ENCODE data around the gene PSMD1. TPM values are rescaled to one million over a fixed set of nuclear protein-coding genes. Genes with fewer than 3 reads are reported as not detected.

Gene PSMD1
- polyA plus RNA-seq, 1 donor (not counting 4 experiments of a cell fraction or from before 2014, with no cell fraction given), result 262 TPM

- Histone ChIP-seq H4K20me1 (ENCODE audit: control insufficient read depth, extremely low read depth, insufficient read depth, low read length) (no peaks in the 10 kb centered on the region), H3K79me2 (ENCODE audit: control insufficient read depth, insufficient read depth, low read length) (no peaks in the 10 kb centered on the region), H3K9me3 (ENCODE audit: control insufficient read depth, low read depth, low read length) (no peaks in the 10 kb centered on the region), H3K9ac (ENCODE audit: control insufficient read depth, extremely low read depth, insufficient read depth, low read length) (no peak overlapping the region), H3K9me1 (ENCODE audit: control insufficient read depth, extremely low read depth, insufficient read depth, low read length) (no peaks in the 10 kb centered on the region), H3K36me3 (ENCODE audit: control insufficient read depth in 2 of 2, extremely low read depth in 1 of 2, insufficient read depth in 2 of 2, low read length in 2 of 2) (peaks cover 5 to 6% of the 10 kb centered on the region in 2 experiments), H3K4me3 (ENCODE audit: control insufficient read depth in 2 of 3, extremely low read depth in 1 of 3, insufficient read depth in 2 of 3, low read depth in 1 of 3, low read length in 3 of 3) (no peak overlapping the region), H3K27ac (ENCODE audit: control insufficient read depth, insufficient read depth, low read length) (no peak overlapping the region), H3K4me2 (ENCODE audit: control insufficient read depth, extremely low read depth, insufficient read depth, low read depth, low read length) (no peak overlapping the region), H3K4me1 (ENCODE audit: control insufficient read depth, extremely low read depth, insufficient read depth, low read length) (no peaks in the 10 kb centered on the region), H2AFZ (ENCODE audit: control insufficient read depth, low read length) (no peak overlapping the region), H3K27me3 (ENCODE audit: control insufficient read depth, extremely low read depth, insufficient read depth, low read length) (no peaks in the 10 kb centered on the region)
- DNase-seq (ENCODE audit: low read depth, low spot score) (no peak), FAIRE-seq (no peak)
- TF ChIP-seq CTCF (optimal IDR thresholded peaks at IDR 0.05 in 1 of 3, IDR thresholded peaks at IDR 0.05 in 1 of 3, conservative IDR thresholded peaks at IDR 0.05 in 1 of 3; ENCODE audit: extremely low read depth in 1 of 3, insufficient read depth in 2 of 3, low read length in 3 of 3) (no peak), EZH2 (IDR thresholded peaks at IDR 0.05; ENCODE audit: low read length) (no peak)
- dilution Hi-C loops (cut with MboI; ENCODE audit: extremely low pct_ligation_motif_present, low sequenced_read_pairs), result no loop called here
These were observed 151.1 kb downstream of the PSMD1 start for GRCh38 chr2:231207734-231208133.

- Histone ChIP-seq H3K27me3 (ENCODE audit: control insufficient read depth, extremely low read depth, insufficient read depth, low read length) (no peaks in the 10 kb centered on the region), H3K9ac (ENCODE audit: control insufficient read depth, extremely low read depth, insufficient read depth, low read length) (no peak overlapping the region), H3K27ac (ENCODE audit: control insufficient read depth, insufficient read depth, low read length) (no peak overlapping the region), H3K4me3 (ENCODE audit: control insufficient read depth in 2 of 3, extremely low read depth in 1 of 3, insufficient read depth in 2 of 3, low read depth in 1 of 3, low read length in 3 of 3) (no peak overlapping the region), H3K4me2 (ENCODE audit: control insufficient read depth, extremely low read depth, insufficient read depth, low read depth, low read length) (no peak overlapping the region), H2AFZ (ENCODE audit: control insufficient read depth, low read length) (no peak overlapping the region), H3K9me1 (ENCODE audit: control insufficient read depth, extremely low read depth, insufficient read depth, low read length) (no peaks in the 10 kb centered on the region), H4K20me1 (ENCODE audit: control insufficient read depth, extremely low read depth, insufficient read depth, low read length) (no peaks in the 10 kb centered on the region), H3K4me1 (ENCODE audit: control insufficient read depth, extremely low read depth, insufficient read depth, low read length) (no peaks in the 10 kb centered on the region), H3K36me3 (ENCODE audit: control insufficient read depth in 2 of 2, extremely low read depth in 1 of 2, insufficient read depth in 2 of 2, low read length in 2 of 2) (peaks cover 6% of the 10 kb centered on the region in 2 experiments), H3K9me3 (ENCODE audit: control insufficient read depth, low read depth, low read length) (no peaks in the 10 kb centered on the region), H3K79me2 (ENCODE audit: control insufficient read depth, insufficient read depth, low read length) (no peaks in the 10 kb centered on the region)
- no peak for TF ChIP-seq CTCF (optimal IDR thresholded peaks at IDR 0.05 in 1 of 3, IDR thresholded peaks at IDR 0.05 in 1 of 3, conservative IDR thresholded peaks at IDR 0.05 in 1 of 3; ENCODE audit: extremely low read depth in 1 of 3, insufficient read depth in 2 of 3, low read length in 3 of 3)
- TF ChIP-seq EZH2 (IDR thresholded peaks at IDR 0.05; ENCODE audit: low read length), result no peak
- dilution Hi-C loops (cut with MboI; ENCODE audit: extremely low pct_ligation_motif_present, low sequenced_read_pairs), result no loop called here
- FAIRE-seq (no peak), DNase-seq (ENCODE audit: low read depth, low spot score) (no peak)
These were observed 154.1 kb downstream of the PSMD1 start for GRCh38 chr2:231210782-231211181.
